WTC11 (cell line): ENCODE data around the gene IL34.

ENCODE experiments used
- ATF1 ChIP-seq: sonication (generic); formaldehyde crosslinking; IDR thresholded peaks from 2 replicates; pipeline ENCODE4 v1.8.1; 2023; ENCODE audit warnings: mild to moderate bottlenecking, moderate library complexity, missing genetic modification reagents
- ETV6 ChIP-seq: sonication (generic); formaldehyde crosslinking; IDR thresholded peaks from 2 replicates; pipeline ENCODE4 v1.8.1; 2022; ENCODE audit warnings: mild to moderate bottlenecking, missing genetic modification reagents
- FOXP1 ChIP-seq: sonication (generic); formaldehyde crosslinking; IDR thresholded peaks from 2 replicates; pipeline ENCODE4 v1.8.0; 2022; ENCODE audit warnings: missing genetic modification reagents, mild to moderate bottlenecking, moderate library complexity, borderline replicate concordance
- KAT7 ChIP-seq: sonication (generic); formaldehyde crosslinking; IDR thresholded peaks from 2 replicates; pipeline ENCODE4 v1.8.1; 2023; ENCODE audit warnings: missing genetic modification reagents, mild to moderate bottlenecking, borderline replicate concordance
- NFYB ChIP-seq: sonication (generic); formaldehyde crosslinking; conservative IDR thresholded peaks from 2 replicates; pipeline ENCODE4 v1.8.0; 2022; ENCODE audit warnings: low read depth, missing genetic modification reagents
- RELA ChIP-seq: sonication (generic); formaldehyde crosslinking; IDR thresholded peaks from 2 replicates; pipeline ENCODE4 v1.8.1; 2022; ENCODE audit warnings: missing genetic modification reagents, mild to moderate bottlenecking, borderline replicate concordance
- STAT6 ChIP-seq: sonication (generic); formaldehyde crosslinking; conservative IDR thresholded peaks from 2 replicates; pipeline ENCODE4 v1.8.1; 2023; ENCODE audit warnings: mild to moderate bottlenecking, low read depth, missing genetic modification reagents, moderate library complexity
- USF2 ChIP-seq: sonication (generic); formaldehyde crosslinking; IDR thresholded peaks from 2 replicates; pipeline ENCODE4 v1.8.1; 2023; ENCODE audit warnings: mild to moderate bottlenecking, missing genetic modification reagents, moderate library complexity
- ZNF232 ChIP-seq: sonication (generic); formaldehyde crosslinking; IDR thresholded peaks from 2 replicates; pipeline ENCODE4 v1.8.0; 2022; ENCODE audit warnings: mild to moderate bottlenecking, missing genetic modification reagents
- ZNF396 ChIP-seq: fragments of 250-450 bp; sonication (Bioruptor Pico); IDR thresholded peaks from 2 replicates; pipeline ENCODE4 v1.8.0; 2021; ENCODE audit warnings: mild to moderate bottlenecking, moderate library complexity, borderline replicate concordance
- TF ChIP-seq, protein P1 (sequence below): sonication (generic); formaldehyde crosslinking; IDR thresholded peaks from 2 replicates; pipeline ENCODE4 v1.8.0; 2022; ENCODE audit warnings: missing genetic modification reagents
- TF ChIP-seq, protein P2 (sequence below): fragments of 200-600 bp; IDR thresholded peaks from 2 replicates; pipeline ENCODE4 v1.8.0; 2022; ENCODE audit warnings: antibody characterized with exemption
- TF ChIP-seq, protein P3 (sequence below): sonication (generic); formaldehyde crosslinking; conservative IDR thresholded peaks from 2 replicates; pipeline ENCODE4 v1.8.1; 2022; ENCODE audit warnings: mild to moderate bottlenecking, missing genetic modification reagents
- TF ChIP-seq, protein P4 (sequence below): sonication (generic); formaldehyde crosslinking; IDR thresholded peaks from 2 replicates; pipeline ENCODE4 v1.8.0; 2022; ENCODE audit warnings: mild to moderate bottlenecking, missing genetic modification reagents

- TF ChIP-seq, protein P1, sequence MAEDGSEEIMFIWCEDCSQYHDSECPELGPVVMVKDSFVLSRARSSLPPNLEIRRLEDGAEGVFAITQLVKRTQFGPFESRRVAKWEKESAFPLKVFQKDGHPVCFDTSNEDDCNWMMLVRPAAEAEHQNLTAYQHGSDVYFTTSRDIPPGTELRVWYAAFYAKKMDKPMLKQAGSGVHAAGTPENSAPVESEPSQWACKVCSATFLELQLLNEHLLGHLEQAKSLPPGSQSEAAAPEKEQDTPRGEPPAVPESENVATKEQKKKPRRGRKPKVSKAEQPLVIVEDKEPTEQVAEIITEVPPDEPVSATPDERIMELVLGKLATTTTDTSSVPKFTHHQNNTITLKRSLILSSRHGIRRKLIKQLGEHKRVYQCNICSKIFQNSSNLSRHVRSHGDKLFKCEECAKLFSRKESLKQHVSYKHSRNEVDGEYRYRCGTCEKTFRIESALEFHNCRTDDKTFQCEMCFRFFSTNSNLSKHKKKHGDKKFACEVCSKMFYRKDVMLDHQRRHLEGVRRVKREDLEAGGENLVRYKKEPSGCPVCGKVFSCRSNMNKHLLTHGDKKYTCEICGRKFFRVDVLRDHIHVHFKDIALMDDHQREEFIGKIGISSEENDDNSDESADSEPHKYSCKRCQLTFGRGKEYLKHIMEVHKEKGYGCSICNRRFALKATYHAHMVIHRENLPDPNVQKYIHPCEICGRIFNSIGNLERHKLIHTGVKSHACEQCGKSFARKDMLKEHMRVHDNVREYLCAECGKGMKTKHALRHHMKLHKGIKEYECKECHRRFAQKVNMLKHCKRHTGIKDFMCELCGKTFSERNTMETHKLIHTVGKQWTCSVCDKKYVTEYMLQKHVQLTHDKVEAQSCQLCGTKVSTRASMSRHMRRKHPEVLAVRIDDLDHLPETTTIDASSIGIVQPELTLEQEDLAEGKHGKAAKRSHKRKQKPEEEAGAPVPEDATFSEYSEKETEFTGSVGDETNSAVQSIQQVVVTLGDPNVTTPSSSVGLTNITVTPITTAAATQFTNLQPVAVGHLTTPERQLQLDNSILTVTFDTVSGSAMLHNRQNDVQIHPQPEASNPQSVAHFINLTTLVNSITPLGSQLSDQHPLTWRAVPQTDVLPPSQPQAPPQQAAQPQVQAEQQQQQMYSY (CRISPR knock-in tag), result no peak
- TF ChIP-seq ZNF232 (CRISPR knock-in tag) (no peak), FOXP1 (CRISPR knock-in tag) (no peak), USF2 (CRISPR knock-in tag) (no peak), STAT6 (CRISPR knock-in tag) (no peak), KAT7 (no peak), ETV6 (CRISPR knock-in tag) (no peak), ATF1 (no peak), ZNF396 (CRISPR knock-in tag) (no peak), NFYB (CRISPR knock-in tag) (no peak), RELA (CRISPR knock-in tag) (no peak)
- TF ChIP-seq, protein P2, sequence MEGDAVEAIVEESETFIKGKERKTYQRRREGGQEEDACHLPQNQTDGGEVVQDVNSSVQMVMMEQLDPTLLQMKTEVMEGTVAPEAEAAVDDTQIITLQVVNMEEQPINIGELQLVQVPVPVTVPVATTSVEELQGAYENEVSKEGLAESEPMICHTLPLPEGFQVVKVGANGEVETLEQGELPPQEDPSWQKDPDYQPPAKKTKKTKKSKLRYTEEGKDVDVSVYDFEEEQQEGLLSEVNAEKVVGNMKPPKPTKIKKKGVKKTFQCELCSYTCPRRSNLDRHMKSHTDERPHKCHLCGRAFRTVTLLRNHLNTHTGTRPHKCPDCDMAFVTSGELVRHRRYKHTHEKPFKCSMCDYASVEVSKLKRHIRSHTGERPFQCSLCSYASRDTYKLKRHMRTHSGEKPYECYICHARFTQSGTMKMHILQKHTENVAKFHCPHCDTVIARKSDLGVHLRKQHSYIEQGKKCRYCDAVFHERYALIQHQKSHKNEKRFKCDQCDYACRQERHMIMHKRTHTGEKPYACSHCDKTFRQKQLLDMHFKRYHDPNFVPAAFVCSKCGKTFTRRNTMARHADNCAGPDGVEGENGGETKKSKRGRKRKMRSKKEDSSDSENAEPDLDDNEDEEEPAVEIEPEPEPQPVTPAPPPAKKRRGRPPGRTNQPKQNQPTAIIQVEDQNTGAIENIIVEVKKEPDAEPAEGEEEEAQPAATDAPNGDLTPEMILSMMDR, result no peak
- TF ChIP-seq, protein P3, sequence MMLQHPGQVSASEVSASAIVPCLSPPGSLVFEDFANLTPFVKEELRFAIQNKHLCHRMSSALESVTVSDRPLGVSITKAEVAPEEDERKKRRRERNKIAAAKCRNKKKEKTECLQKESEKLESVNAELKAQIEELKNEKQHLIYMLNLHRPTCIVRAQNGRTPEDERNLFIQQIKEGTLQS, result no peak
- TF ChIP-seq, protein P4, sequence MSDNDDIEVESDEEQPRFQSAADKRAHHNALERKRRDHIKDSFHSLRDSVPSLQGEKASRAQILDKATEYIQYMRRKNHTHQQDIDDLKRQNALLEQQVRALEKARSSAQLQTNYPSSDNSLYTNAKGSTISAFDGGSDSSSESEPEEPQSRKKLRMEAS (CRISPR knock-in tag), result no peak
These were observed 3.7 kb upstream of the IL34 start for GRCh38 chr16:70642633-70643032.
